Measurements from ENCODE around the gene SYAP1.

The SYAP1 gene

DNA sequence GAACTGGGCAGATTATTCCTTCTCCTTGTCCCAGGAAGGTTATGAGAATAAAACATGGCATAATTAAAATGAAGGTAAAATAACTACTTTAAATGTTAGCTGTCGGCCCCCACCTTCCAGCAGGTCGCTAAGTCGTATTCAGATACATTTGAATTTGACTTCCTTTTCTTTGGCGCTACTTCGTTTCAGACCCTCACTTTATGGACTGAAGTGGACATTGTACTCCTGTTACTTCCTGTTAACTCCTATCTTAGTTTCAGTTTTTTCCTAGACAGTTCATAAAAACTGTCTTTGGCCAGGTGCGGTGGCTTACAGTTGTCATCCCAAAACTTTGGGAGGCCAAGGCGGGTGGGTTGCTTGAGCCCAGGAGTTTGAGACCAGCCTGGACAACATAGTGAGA is 5.7 kb downstream of the SYAP1 start:
- TF ChIP-seq TAF1 (IDR thresholded peaks at IDR 0.05; ENCODE audit: borderline replicate concordance, insufficient read depth, low read length) (no peak), POLR2AphosphoS5 (IDR thresholded peaks at IDR 0.05; ENCODE audit: low read depth, low read length) (no peak), SIN3A (IDR thresholded peaks at IDR 0.05; ENCODE audit: borderline replicate concordance, insufficient read depth, low read length) (no peak), FOXP2 (optimal IDR thresholded peaks at IDR 0.05; ENCODE audit: borderline replicate concordance, extremely low read depth, extremely low read length, insufficient read depth) (no peak)
- TF ChIP-seq, protein P1, sequence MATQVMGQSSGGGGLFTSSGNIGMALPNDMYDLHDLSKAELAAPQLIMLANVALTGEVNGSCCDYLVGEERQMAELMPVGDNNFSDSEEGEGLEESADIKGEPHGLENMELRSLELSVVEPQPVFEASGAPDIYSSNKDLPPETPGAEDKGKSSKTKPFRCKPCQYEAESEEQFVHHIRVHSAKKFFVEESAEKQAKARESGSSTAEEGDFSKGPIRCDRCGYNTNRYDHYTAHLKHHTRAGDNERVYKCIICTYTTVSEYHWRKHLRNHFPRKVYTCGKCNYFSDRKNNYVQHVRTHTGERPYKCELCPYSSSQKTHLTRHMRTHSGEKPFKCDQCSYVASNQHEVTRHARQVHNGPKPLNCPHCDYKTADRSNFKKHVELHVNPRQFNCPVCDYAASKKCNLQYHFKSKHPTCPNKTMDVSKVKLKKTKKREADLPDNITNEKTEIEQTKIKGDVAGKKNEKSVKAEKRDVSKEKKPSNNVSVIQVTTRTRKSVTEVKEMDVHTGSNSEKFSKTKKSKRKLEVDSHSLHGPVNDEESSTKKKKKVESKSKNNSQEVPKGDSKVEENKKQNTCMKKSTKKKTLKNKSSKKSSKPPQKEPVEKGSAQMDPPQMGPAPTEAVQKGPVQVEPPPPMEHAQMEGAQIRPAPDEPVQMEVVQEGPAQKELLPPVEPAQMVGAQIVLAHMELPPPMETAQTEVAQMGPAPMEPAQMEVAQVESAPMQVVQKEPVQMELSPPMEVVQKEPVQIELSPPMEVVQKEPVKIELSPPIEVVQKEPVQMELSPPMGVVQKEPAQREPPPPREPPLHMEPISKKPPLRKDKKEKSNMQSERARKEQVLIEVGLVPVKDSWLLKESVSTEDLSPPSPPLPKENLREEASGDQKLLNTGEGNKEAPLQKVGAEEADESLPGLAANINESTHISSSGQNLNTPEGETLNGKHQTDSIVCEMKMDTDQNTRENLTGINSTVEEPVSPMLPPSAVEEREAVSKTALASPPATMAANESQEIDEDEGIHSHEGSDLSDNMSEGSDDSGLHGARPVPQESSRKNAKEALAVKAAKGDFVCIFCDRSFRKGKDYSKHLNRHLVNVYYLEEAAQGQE (IDR thresholded peaks at IDR 0.05; ENCODE audit: insufficient read depth in 1 of 2, low read depth in 2 of 2, low read length in 2 of 2): no peak

DNA sequence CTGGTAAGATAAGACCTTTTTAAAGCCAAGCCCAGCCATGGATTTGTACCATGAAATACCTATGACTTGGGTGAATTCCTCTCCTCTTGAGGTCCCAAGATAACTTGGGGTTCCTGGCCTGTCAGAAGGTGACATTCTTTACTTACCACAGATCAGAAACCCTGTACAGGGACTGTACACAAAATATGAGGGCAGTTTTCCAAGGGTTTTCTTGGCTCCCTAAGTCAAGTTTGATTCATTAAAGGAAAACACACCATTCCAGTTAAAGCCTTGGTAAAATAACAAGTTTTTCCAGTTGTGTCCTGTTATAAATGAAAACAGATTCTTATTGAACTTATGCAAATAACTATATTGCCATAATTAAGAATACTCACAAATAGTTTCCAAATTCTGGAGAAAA is 8.2 kb downstream of the SYAP1 start:
- TF ChIP-seq, protein P1 (IDR thresholded peaks at IDR 0.05; ENCODE audit: insufficient read depth in 1 of 2, low read depth in 2 of 2, low read length in 2 of 2): no peak
- no peak for TF ChIP-seq SIN3A (IDR thresholded peaks at IDR 0.05; ENCODE audit: borderline replicate concordance, insufficient read depth, low read length)
- no peak for TF ChIP-seq TAF1 (IDR thresholded peaks at IDR 0.05; ENCODE audit: borderline replicate concordance, insufficient read depth, low read length)
- no peak for TF ChIP-seq POLR2AphosphoS5 (IDR thresholded peaks at IDR 0.05; ENCODE audit: low read depth, low read length)
- TF ChIP-seq FOXP2 (optimal IDR thresholded peaks at IDR 0.05; ENCODE audit: borderline replicate concordance, extremely low read depth, extremely low read length, insufficient read depth): no peak

DNA sequence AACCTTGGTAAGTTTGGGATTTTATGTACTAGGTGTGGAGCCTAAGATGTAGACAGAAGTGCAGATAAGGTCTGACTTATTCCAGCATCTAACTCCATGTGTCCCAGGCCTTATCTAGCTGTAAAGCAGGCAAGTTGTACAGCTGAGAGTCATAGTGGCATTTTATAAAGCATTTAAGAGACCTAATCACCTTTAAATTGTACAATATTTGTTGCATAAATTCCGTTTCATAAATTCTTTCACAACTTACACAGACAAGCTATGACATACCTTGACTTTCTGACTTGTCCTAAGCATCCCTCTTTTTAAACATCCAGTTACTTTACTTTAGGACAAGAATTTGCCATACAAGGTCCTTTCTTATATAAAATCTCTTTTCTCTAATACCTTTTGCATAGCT is 11.0 kb downstream of the SYAP1 start:
- TF ChIP-seq SIN3A (IDR thresholded peaks at IDR 0.05; ENCODE audit: borderline replicate concordance, insufficient read depth, low read length) (no peak), POLR2AphosphoS5 (IDR thresholded peaks at IDR 0.05; ENCODE audit: low read depth, low read length) (no peak), FOXP2 (optimal IDR thresholded peaks at IDR 0.05; ENCODE audit: borderline replicate concordance, extremely low read depth, extremely low read length, insufficient read depth) (no peak), TAF1 (IDR thresholded peaks at IDR 0.05; ENCODE audit: borderline replicate concordance, insufficient read depth, low read length) (no peak)
- TF ChIP-seq, protein P1 (IDR thresholded peaks at IDR 0.05; ENCODE audit: insufficient read depth in 1 of 2, low read depth in 2 of 2, low read length in 2 of 2): no peak

DNA sequence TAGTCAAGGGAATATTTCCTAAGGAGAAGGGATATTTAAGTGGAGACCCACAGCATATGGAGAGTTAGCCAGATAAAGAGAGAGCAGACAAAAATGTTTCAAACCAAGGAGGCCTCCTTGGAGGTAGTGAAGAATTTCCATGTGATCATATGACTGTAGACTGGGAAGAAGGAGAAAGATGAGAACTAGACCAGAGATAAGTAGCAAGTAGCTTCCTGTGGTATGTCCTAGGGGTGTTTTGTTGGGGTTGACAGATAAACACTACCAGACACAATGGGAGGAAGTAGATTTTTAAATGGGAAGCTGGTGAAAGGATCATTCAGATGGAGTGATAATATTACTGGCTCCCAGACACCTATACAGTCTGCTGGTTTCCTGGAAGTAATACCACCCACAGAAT is 13.6 kb downstream of the SYAP1 start:
- TF ChIP-seq TAF1 (IDR thresholded peaks at IDR 0.05; ENCODE audit: borderline replicate concordance, insufficient read depth, low read length): no peak
- TF ChIP-seq SIN3A (IDR thresholded peaks at IDR 0.05; ENCODE audit: borderline replicate concordance, insufficient read depth, low read length): no peak
- TF ChIP-seq, protein P1 (IDR thresholded peaks at IDR 0.05; ENCODE audit: insufficient read depth in 1 of 2, low read depth in 2 of 2, low read length in 2 of 2): no peak
- TF ChIP-seq POLR2AphosphoS5 (IDR thresholded peaks at IDR 0.05; ENCODE audit: low read depth, low read length): no peak
- no peak for TF ChIP-seq FOXP2 (optimal IDR thresholded peaks at IDR 0.05; ENCODE audit: borderline replicate concordance, extremely low read depth, extremely low read length, insufficient read depth)

DNA sequence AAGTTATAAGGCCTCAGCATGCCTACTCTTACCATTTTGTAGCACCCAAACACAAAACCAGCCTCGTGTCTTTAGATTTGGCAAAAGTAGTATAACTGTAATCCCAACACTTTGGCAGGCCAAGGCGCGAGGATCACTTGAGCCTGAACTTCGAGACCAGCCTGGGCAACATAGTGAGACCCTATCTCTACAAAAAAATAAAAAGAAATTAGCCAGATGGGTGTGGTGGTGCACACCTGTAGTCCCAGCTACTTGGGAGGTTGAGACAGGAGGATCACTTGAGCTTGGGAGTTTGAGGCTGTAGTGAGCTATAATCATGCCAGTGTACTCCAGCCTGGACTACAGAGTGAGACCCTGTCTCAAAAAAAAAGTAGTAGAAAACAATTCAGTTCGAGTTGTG is 17.6 kb downstream of the SYAP1 start:
- TF ChIP-seq SIN3A (IDR thresholded peaks at IDR 0.05; ENCODE audit: borderline replicate concordance, insufficient read depth, low read length): no peak
- TF ChIP-seq POLR2AphosphoS5 (IDR thresholded peaks at IDR 0.05; ENCODE audit: low read depth, low read length): no peak
- TF ChIP-seq FOXP2 (optimal IDR thresholded peaks at IDR 0.05; ENCODE audit: borderline replicate concordance, extremely low read depth, extremely low read length, insufficient read depth): no peak
- TF ChIP-seq, protein P1 (IDR thresholded peaks at IDR 0.05; ENCODE audit: insufficient read depth in 1 of 2, low read depth in 2 of 2, low read length in 2 of 2): no peak
- TF ChIP-seq TAF1 (IDR thresholded peaks at IDR 0.05; ENCODE audit: borderline replicate concordance, insufficient read depth, low read length): no peak
